T-helper 1 cell treated with Interleukin-12 subunit alpha and Interleukin-12 subunit beta and Interleukin-4 antibody, amounts not matched to agents 30 ng/mL and 1 ng/mL, for 36 hours (primary cell): ENCODE data around the gene IGSF6. TPM values are rescaled to one million over a fixed set of nuclear protein-coding genes. Genes with fewer than 3 reads are reported as not detected.

ENCODE experiments used
- intact Hi-C: fragments of 100-400 bp; cut with micrococcal nuclease; formaldehyde crosslinking; loops from one replicate; pipeline ENCODE4 v1.15.1; 2024
- total RNA-seq: library from RNA; stranded (reverse); gene quantifications from 2 replicates; pipeline ENCODE4 v1.2.3, GENCODE V29; 2022

The IGSF6 gene
- total RNA-seq, 1 donor from 2014 or later = 0.15 TPM

- intact Hi-C loops = no loop called here
Measured at GRCh38 chr16:21603928-21604327, 48.5 kb downstream of the IGSF6 start.

DNA sequence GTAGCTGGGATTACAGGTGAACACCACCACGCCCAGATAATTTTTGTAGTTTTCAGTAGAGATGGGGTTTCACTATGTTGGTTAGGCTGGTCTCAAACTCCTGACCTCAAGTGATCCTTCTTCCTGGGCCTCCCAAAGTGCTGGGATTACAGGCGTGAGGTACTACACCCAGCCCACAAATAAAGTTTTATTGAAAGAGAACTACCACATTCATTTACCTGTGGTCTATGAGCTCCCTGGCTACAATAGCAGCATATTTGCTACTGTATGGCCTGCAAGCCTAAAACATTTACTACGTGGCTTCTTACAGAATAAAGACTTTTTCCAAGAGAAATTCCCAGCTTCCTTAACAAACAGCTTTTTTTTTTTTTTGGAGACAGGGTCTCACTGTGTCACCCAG lies 49.6 kb downstream of the IGSF6 start:
- intact Hi-C loops = no loop called here

GRCh38 chr16:21600031-21600773 lies 52.2 kb downstream of the IGSF6 start:
- intact Hi-C loops = no loop called here

- intact Hi-C loops = loop anchor here (1.0 to 5.0 kb wide), 9 partner anchors 10 to 699 kb away; partner anchors contain the start of gene UQCRC2
Measured at GRCh38 chr16:21599122-21600030, 53.0 kb downstream of the IGSF6 start, which contains the start of gene METTL9. METTL9 (plus strand) TSS chr16:21599577; CDS start chr16:21599734, 157 bp downstream.

GRCh38 chr16:21598701-21599121 lies 53.7 kb downstream of the IGSF6 start:
- intact Hi-C loops = loop anchor here (1.0 to 5.0 kb wide), 9 partner anchors 9 to 700 kb away; partner anchors contain the start of gene UQCRC2

DNA sequence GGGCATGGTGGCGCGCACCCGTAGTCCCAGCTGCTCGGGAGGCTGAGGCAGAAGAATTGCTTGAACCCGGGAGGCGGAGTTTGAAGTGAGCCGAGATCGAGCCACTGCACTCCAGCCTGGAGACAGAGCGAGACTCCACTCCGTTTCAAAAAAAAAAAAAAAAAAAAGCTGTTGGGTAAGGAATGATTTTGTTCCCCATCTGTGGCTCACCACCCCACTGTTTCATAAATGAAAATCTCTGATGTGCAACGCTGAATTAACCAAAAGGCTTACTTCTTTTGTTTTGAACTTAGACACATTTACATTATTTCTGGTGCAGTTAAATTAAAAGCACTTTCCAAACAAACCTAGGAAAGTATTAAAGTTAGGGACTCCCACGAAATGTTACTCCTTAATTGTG lies 54.2 kb downstream of the IGSF6 start:
- intact Hi-C loops = loop anchor here (2.0 to 5.0 kb wide), 2 partner anchors 109 to 701 kb away; no protein-coding TSS in a partner anchor

- intact Hi-C loops = loop anchor here (2.0 to 5.0 kb wide), 2 partner anchors 110 to 701 kb away; no protein-coding TSS in a partner anchor
Measured at GRCh38 chr16:21597561-21598030, 54.8 kb downstream of the IGSF6 start.

DNA sequence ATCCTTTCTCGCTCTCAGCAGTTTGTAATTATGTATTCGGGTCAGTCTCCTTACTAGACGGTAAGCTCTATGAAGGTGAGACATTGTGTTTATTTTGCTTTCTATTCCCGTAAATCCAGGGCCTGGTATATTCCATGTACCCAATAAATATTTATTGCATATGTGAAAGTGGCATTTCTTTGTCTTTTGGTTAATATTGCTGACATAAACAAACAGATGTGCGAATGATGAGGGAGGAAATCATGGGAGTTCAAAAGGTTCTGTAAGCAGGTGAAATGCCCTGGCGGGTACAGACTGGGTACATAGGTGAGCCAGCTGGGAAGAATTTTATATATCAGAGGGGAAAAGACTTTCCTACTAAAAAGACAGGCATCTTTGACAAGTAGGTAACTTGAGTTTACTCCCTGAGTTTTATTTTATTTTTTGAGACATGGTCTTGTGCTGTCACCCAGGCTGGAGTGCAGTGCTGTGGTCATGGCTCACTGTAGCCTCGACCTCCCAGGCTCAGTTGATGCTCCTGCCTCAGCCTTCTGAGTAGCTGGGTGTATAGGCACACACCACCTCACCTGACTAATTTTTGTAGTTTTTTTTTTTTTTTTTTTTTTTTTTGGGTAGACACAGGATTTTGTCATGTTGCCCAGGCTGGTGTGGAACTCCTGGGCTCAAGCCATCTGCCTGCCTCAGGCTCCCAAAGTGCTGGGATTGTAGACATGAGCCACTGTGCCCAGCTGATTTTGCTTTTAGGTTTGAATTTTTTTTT lies 58.7 kb downstream of the IGSF6 start:
- intact Hi-C loops = no loop called here

DNA sequence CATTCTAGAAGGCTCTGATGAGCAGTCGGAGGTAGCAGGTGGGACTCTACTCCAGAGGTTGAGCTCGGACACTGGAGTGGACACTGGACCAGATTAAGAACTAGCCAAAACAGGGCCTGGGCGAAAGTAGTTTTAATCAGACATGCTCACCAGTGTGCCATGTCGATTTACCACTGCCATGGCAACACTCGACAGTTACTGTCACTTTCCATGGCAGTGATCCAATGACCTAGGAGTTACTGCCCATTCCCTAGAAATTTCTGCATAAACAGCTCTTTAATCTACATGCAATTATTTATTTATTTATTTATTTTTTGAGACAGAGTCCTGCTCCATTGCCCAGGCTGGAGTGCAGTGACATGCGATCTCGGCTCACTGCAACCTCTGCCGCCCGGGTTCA lies 60.2 kb downstream of the IGSF6 start:
- intact Hi-C loops = no loop called here

GRCh38 chr16:21590796-21591195 lies 61.6 kb downstream of the IGSF6 start:
- intact Hi-C loops = no loop called here

DNA sequence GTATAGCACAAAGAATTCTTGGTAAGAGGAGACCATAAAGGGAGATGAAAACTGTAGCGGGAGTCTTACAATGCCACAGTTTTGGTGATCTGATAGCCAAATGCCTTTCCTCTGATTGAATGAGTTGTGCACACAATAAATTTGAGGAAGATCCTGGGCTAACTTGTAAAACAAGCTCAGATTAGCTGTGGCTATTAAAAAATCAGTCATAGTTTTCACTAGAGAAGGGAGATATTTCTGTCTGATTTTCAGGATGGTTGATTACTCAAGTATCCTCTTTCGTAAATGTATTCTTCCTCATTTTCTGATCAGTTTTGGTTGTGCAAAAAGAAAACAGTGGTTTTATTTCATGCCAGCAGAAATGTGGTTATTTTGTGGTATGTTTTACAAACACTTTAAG lies 62.1 kb downstream of the IGSF6 start:
- intact Hi-C loops = no loop called here

DNA sequence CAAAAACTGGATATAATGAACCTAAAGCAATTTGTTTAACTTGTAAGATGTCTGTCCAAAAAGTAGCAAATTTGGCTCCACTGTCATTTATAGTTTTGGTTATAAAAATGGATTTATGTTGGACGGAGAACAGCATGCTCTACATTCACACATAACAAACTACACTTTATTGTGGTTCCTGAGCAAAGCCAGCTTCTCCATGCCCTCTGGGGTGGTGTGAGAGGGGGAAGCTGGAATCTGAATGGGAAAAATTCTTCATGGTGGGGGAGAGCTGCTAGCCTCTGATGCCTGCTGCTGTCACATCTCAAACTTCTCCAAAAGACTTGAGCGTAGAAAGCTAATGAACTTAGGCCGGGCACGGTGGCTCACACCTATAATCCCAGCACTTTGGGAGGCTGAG lies 62.9 kb downstream of the IGSF6 start:
- intact Hi-C loops = loop anchor here (1.0 kb wide), 1 partner anchor 10 kb away; the partner anchor contains the start of gene METTL9

Other genes with a start within 250 kb of the IGSF6 start
- 62.8 and 63.8 TPM in 2 replicates for gene METTL9, start 53.0 kb downstream of the IGSF6 start, total RNA-seq
- gene OTOA, start 11.4 kb upstream of the IGSF6 start, total RNA-seq = 0.05 and 0.12 TPM in 2 replicates
- 239 and 269 TPM in 2 replicates for gene NPIPB4, start 205.1 kb upstream of the IGSF6 start, total RNA-seq